Panc1 (cell line): ENCODE measurements around the gene LPP. TPM values are rescaled to one million over a fixed set of nuclear protein-coding genes. Genes with fewer than 3 reads are reported as not detected.
A peak's percentile ranks its signal among the peaks of the same experiment; 100 is the strongest.

ENCODE experiments used
- ATAC-seq: fragments of 200-7000 bp; cut with Tn5 transposase; 2 replicates; pipeline ENCODE4 v1.9.1; 2020; ENCODE audit warnings: mild to moderate bottlenecking, moderate library complexity
- BruUV-seq: library from RNA; stranded (reverse); fragments of 400-500 nt; replicated peaks from 2 replicates; lab custom pipeline; 2021; lab: Mats Ljungman, UMichigan
- CTCF ChIA-PET: fragments of 300-600 bp; sonication (Branson Sonifier 250); formaldehyde crosslinking; loops from one replicate; lab custom pipeline; 2022; ENCODE audit warnings: antibody characterized with exemption; lab: Charles Lee
- POLR2A ChIA-PET: fragments of 300-600 bp; sonication (Branson Sonifier 250); formaldehyde crosslinking; loops from one replicate; lab custom pipeline; 2022; ENCODE audit warnings: antibody characterized with exemption; lab: Charles Lee
- DNase-seq: peaks from one replicate; pipeline ENCODE4 v3.0.0-alpha.2; 2010; ENCODE audit warnings: low read depth, low spot score
- H3K27ac ChIP-seq: 2 replicates; pipeline ENCODE4 v1.5.1; 2011; ENCODE audit warnings: mild to moderate bottlenecking, low read length, inconsistent platforms
- H3K27me3 ChIP-seq: fragments of 200-500 bp; sonication (Bioruptor generic); 2 replicates; pipeline ENCODE4 v1.6.0; 2014; ENCODE audit warnings: low read length, inconsistent platforms; ENCODE audit not compliant: control insufficient read depth, insufficient read depth
- H3K36me3 ChIP-seq: fragments of 200-500 bp; sonication (Bioruptor generic); 2 replicates; pipeline ENCODE4 v1.5.1; 2014; ENCODE audit warnings: inconsistent platforms, mild to moderate bottlenecking, low read length, moderate library complexity; ENCODE audit not compliant: control insufficient read depth, insufficient read depth
- H3K4me1 ChIP-seq: 2 replicates; pipeline ENCODE4 v1.5.1; 2011; ENCODE audit warnings: inconsistent platforms, mild to moderate bottlenecking, low read length, moderate library complexity; ENCODE audit not compliant: control insufficient read depth, insufficient read depth
- H3K4me3 ChIP-seq, 2 experiments: 2 replicates each; pipeline ENCODE4 v1.5.1; 2011 to 2012; ENCODE audit warnings: low read depth in 2 of 2, low read length in 2 of 2, mild to moderate bottlenecking in 2 of 2, inconsistent platforms in 1 of 2, moderate library complexity in 1 of 2
- H3K9me3 ChIP-seq: fragments of 200-500 bp; sonication (Bioruptor generic); 2 replicates; pipeline ENCODE4 v1.5.1; 2014; ENCODE audit warnings: low read depth, mild to moderate bottlenecking, inconsistent platforms, low read length, moderate library complexity; ENCODE audit not compliant: control insufficient read depth, insufficient read depth
- CTCF ChIP-seq: fragments of 450-650 bp; IDR thresholded peaks from 2 replicates; pipeline ENCODE4 v1.5.1; 2017; ENCODE audit warnings: mild to moderate bottlenecking
- POLR2AphosphoS5 ChIP-seq: IDR thresholded peaks from 2 replicates; pipeline ENCODE4 v1.6.1; 2012; ENCODE audit warnings: mild to moderate bottlenecking, low read depth, low read length, moderate library complexity
- REST ChIP-seq, 2 experiments: IDR thresholded peaks; 2 replicates each; pipeline ENCODE4 v1.6.1; 2011 to 2012; ENCODE audit warnings: low read depth in 2 of 2, control low read depth in 1 of 2, low read length in 1 of 2, mild to moderate bottlenecking in 1 of 2, moderate library complexity in 1 of 2; ENCODE audit not compliant: insufficient read depth in 1 of 2
- SIN3A ChIP-seq: IDR thresholded peaks from 2 replicates; pipeline ENCODE4 v1.6.1; 2012; ENCODE audit warnings: low read depth, mild to moderate bottlenecking, low read length, moderate library complexity, borderline replicate concordance; ENCODE audit not compliant: insufficient read depth
- TCF7L2 ChIP-seq: IDR thresholded peaks from 2 replicates; pipeline ENCODE4 v1.6.1; 2011; ENCODE audit warnings: mild to moderate bottlenecking, low read depth, low read length, inconsistent platforms
- in situ Hi-C: cut with HindIII; loops from 2 replicates; pipeline ENCODE4 v1.10.0; 2016; ENCODE audit warnings: low sequenced_read_pairs, low pct_unique_long_range_greater_than_20kb
- intact Hi-C: fragments of 100-400 bp; cut with micrococcal nuclease; formaldehyde crosslinking; loops from one replicate; pipeline ENCODE4 v1.10.0; 2022; ENCODE audit not compliant: unreplicated experiment
- total RNA-seq: library from RNA; stranded (reverse); gene quantifications from one replicate; pipeline ENCODE4 v1.2.1, GENCODE V29; 2021; ENCODE audit not compliant: unreplicated experiment

Gene LPP
- total RNA-seq, 1 experiment from 2014 or later, result 90.0 TPM

GRCh38 chr3:188158731-188159310 is 4.9 kb downstream of the LPP start:
- Histone ChIP-seq H3K27me3 (no peaks in the 10 kb centered on the region), H3K4me3 (no peak overlapping the region), H3K36me3 (no peaks in the 10 kb centered on the region), H3K4me1 (peaks cover 31% of the 10 kb centered on the region), H3K27ac (peak overlapping the region; percentile 27; the same call in 1 of the 2 replicates), H3K9me3 (no peaks in the 10 kb centered on the region)
- ATAC-seq (no peak), DNase-seq (no peak)
- CTCF ChIA-PET, result no interaction called here
- no TSS peak for BruUV-seq
- intact Hi-C loops, result loop anchor here (10.0 kb wide), 1 partner anchor 106 kb away; no protein-coding TSS in a partner anchor
- POLR2A ChIA-PET, result interaction anchor here (0.7 kb wide), 1 partner anchor 99 kb away, joined by 3 read pairs; no protein-coding TSS in a partner anchor
- TF ChIP-seq REST (IDR thresholded peaks at IDR 0.05; ENCODE audit: insufficient read depth in 1 of 2, low read depth in 2 of 2, low read length in 1 of 2) (no peak), POLR2AphosphoS5 (no peak), CTCF (no peak), TCF7L2 (no peak), SIN3A (no peak)
- in situ Hi-C loops, result no loop called here

GRCh38 chr3:188160751-188161150 is 6.8 kb downstream of the LPP start:
- CTCF ChIA-PET, result no interaction called here
- POLR2A ChIA-PET, result no interaction called here
- ATAC-seq, result no peak
- no peak for DNase-seq
- Histone ChIP-seq H3K27ac (no peak overlapping the region), H3K36me3 (no peaks in the 10 kb centered on the region), H3K4me1 (peaks cover 32% of the 10 kb centered on the region), H3K9me3 (no peaks in the 10 kb centered on the region), H3K4me3 (no peak overlapping the region), H3K27me3 (no peaks in the 10 kb centered on the region)
- no TSS peak for BruUV-seq
- intact Hi-C loops, result no loop called here
- in situ Hi-C loops, result no loop called here
- TF ChIP-seq REST (IDR thresholded peaks at IDR 0.05; ENCODE audit: insufficient read depth in 1 of 2, low read depth in 2 of 2, low read length in 1 of 2), result no peak
- no peak for TF ChIP-seq TCF7L2
- no peak for TF ChIP-seq POLR2AphosphoS5
- TF ChIP-seq SIN3A, result no peak
